Brain microvascular endothelial cell (primary cell): ENCODE results near the gene JUP.

Experiments used
- DNase-seq: peaks from one replicate; pipeline ENCODE4 v3.0.0-alpha.2; 2020
- H3K27ac ChIP-seq: fragments of 250-450 bp; sonication (Bioruptor Pico); 2 replicates; pipeline ENCODE4 v1.5.1; 2020; ENCODE audit warnings: mild to moderate bottlenecking, moderate library complexity
- H3K27me3 ChIP-seq: fragments of 250-450 bp; sonication (Bioruptor Pico); replicated peaks from 2 replicates; pipeline ENCODE4 v1.5.1; 2020; ENCODE audit warnings: mild to moderate bottlenecking
- H3K36me3 ChIP-seq: fragments of 250-450 bp; sonication (Bioruptor Pico); replicated peaks from 2 replicates; pipeline ENCODE4 v1.5.1; 2020; ENCODE audit warnings: mild to moderate bottlenecking
- H3K4me3 ChIP-seq: 2 replicates; pipeline ENCODE4 v1.5.1; 2011; ENCODE audit warnings: low read depth, mild to moderate bottlenecking, control low read depth, low read length, moderate library complexity
- CTCF ChIP-seq: IDR thresholded peaks from 2 replicates; pipeline ENCODE4 v1.5.1; 2011; ENCODE audit warnings: low read depth, mild to moderate bottlenecking, moderate library complexity, low read length, control low read depth, inconsistent platforms; ENCODE audit errors: missing control alignments
- in situ Hi-C: cut with HindIII; loops from 2 replicates; pipeline ENCODE4 v1.10.0; 2017; ENCODE audit warnings: low sequenced_read_pairs, low pct_ligation_motif_present

Gene JUP

GRCh38 chr17:41748275-41748674, 38.2 kb downstream of the JUP start:
- Histone ChIP-seq H3K36me3 (peaks cover 11% of the 10 kb centered on the region), H3K27ac (no peak overlapping the region), H3K4me3 (no peak overlapping the region), H3K27me3 (no peaks in the 10 kb centered on the region)
- DNase-seq = no peak
- in situ Hi-C loops = loop anchor here (10.0 kb wide), 1 partner anchor 57 kb away; no protein-coding TSS in a partner anchor
- TF ChIP-seq CTCF = no peak

GRCh38 chr17:41741709-41742108, 44.8 kb downstream of the JUP start:
- TF ChIP-seq CTCF = no peak
- in situ Hi-C loops = loop anchor here (10.0 kb wide), 1 partner anchor 63 kb away; no protein-coding TSS in a partner anchor
- Histone ChIP-seq H3K27me3 (peaks cover 2% of the 10 kb centered on the region), H3K36me3 (no peaks in the 10 kb centered on the region), H3K4me3 (no peak overlapping the region), H3K27ac (no peak overlapping the region)
- no peak for DNase-seq

- Histone ChIP-seq H3K27me3 (peaks cover 12% of the 10 kb centered on the region), H3K36me3 (no peaks in the 10 kb centered on the region), H3K27ac (no peak overlapping the region), H3K4me3 (no peak overlapping the region)
- TF ChIP-seq CTCF = no peak
- in situ Hi-C loops = loop anchor here (10.0 kb wide), 1 partner anchor 64 kb away; no protein-coding TSS in a partner anchor
- DNase-seq = no peak
Observed at GRCh38 chr17:41740506-41740905, 46.0 kb downstream of the JUP start.

GRCh38 chr17:41739661-41740352, 46.7 kb downstream of the JUP start:
- in situ Hi-C loops = loop anchor here (10.0 kb wide), 1 partner anchor 65 kb away; no protein-coding TSS in a partner anchor
- Histone ChIP-seq H3K4me3 (no peak overlapping the region), H3K27me3 (peaks cover 19% of the 10 kb centered on the region), H3K27ac (no peak overlapping the region), H3K36me3 (no peaks in the 10 kb centered on the region)
- TF ChIP-seq CTCF = no peak
- no peak for DNase-seq

GRCh38 chr17:41738801-41739112, 47.8 kb downstream of the JUP start:
- no peak for DNase-seq
- Histone ChIP-seq H3K27me3 (peaks cover 29% of the 10 kb centered on the region), H3K4me3 (no peak overlapping the region), H3K36me3 (no peaks in the 10 kb centered on the region), H3K27ac (no peak overlapping the region)
- no peak for TF ChIP-seq CTCF
- in situ Hi-C loops = no loop called here
